ENCODE measurements around the gene PPP1R9A.

PPP1R9A gene

GRCh38 chr7:95066737-95067530, 159.5 kb downstream of the PPP1R9A start (continued):
- TF ChIP-seq KLF9 (tag by site-specific recombination; IDR thresholded peaks at IDR 0.05; ENCODE audit: low read depth) (no peak), ATF2 (tag by site-specific recombination; IDR thresholded peaks at IDR 0.05; ENCODE audit: low read depth) (no peak), ZNF335 (tag by site-specific recombination; conservative IDR thresholded peaks at IDR 0.05) (no peak), ZNF560 (tag by site-specific recombination; IDR thresholded peaks at IDR 0.05; ENCODE audit: borderline replicate concordance) (no peak), ZNF19 (tag by site-specific recombination; IDR thresholded peaks at IDR 0.05; ENCODE audit: low read depth) (no peak), ZNF518A (tag by site-specific recombination; conservative IDR thresholded peaks at IDR 0.05; ENCODE audit: low read depth) (no peak), SETDB1 (IDR thresholded peaks at IDR 0.05; ENCODE audit: insufficient read length, low read length) (no peak), PRDM10 (tag by site-specific recombination; IDR thresholded peaks at IDR 0.05) (no peak), ZNF302 (tag by site-specific recombination; IDR thresholded peaks at IDR 0.05; ENCODE audit: low read depth) (no peak), ZSCAN4 (tag by site-specific recombination; IDR thresholded peaks at IDR 0.05) (no peak), ZNF266 (tag by site-specific recombination; IDR thresholded peaks at IDR 0.05; ENCODE audit: low read depth) (no peak), ZNF341 (tag by site-specific recombination; IDR thresholded peaks at IDR 0.05; ENCODE audit: low read depth) (no peak), PBX3 (CRISPR knock-in tag; IDR thresholded peaks at IDR 0.05) (no peak), ZNF548 (tag by site-specific recombination; IDR thresholded peaks at IDR 0.05) (no peak), EGR2 (tag by site-specific recombination; IDR thresholded peaks at IDR 0.05; ENCODE audit: low read depth) (no peak), ZNF280C (tag by site-specific recombination; IDR thresholded peaks at IDR 0.05) (no peak), ZSCAN18 (tag by site-specific recombination; IDR thresholded peaks at IDR 0.05) (no peak), ZNF704 (tag by site-specific recombination; IDR thresholded peaks at IDR 0.05) (no peak), YY2 (tag by site-specific recombination; IDR thresholded peaks at IDR 0.05) (no peak), ZSCAN30 (tag by site-specific recombination; IDR thresholded peaks at IDR 0.05) (peak; percentile 54; the same call in 1 of the 2 replicates)
